Spleen (tissue), 7 donors: ENCODE measurements around the gene SOX4.

ENCODE experiments used
- POLR2AphosphoS5 ChIP-seq, 3 donors: sonication (generic); formaldehyde crosslinking; IDR thresholded peaks; one replicate each; pipeline ENCODE4 v1.5.1; 2017; ENCODE audit warnings: antibody characterized with exemption in 3 of 3
- TF ChIP-seq, protein P1 (sequence below), 11 experiments: fragments of 200-600 bp in 7 of 11; fragments of 450-650 bp in 4 of 11; sonication (generic) in 4 of 11; IDR thresholded peaks in 8 of 11; conservative IDR thresholded peaks in 3 of 11; 1 replicate in 7 of 11; 2 replicates in 4 of 11; pipeline versions ENCODE4 v1.4.0 to v1.8.0; 2016 to 2021; ENCODE audit warnings: antibody characterized with exemption in 11 of 11, inconsistent platforms in 4 of 11, mild to moderate bottlenecking in 1 of 11
- donor health status: DM: no; HTN: no; CAD: no; lungs with moderate emphysema.
- donor health status: DM: no; HTN: no; CAD: no.
- donor health status: DM: no; HTN: no; CAD: no.

DNA sequence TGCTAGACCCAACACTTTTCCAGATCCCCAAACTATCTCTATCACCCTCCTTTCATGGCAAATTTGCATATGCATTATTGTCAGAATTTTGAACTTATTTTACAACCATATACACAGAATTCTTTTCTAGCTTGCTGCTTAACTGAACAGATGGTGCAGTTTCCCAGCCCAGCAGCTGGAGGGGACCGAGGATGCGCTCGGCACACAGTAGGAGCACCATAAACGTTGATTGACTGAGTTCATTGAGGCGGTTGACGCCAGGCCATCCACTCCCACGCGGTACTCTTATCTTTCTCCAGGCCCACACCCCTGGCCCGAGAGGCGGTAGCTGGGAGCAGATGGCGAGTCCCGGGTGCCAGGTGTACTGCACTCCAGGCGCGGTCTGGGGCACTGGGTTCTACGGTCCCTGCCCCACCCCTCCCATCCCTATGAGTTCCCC, 6.8 kb upstream of the SOX4 start:
- TF ChIP-seq, protein P1, sequence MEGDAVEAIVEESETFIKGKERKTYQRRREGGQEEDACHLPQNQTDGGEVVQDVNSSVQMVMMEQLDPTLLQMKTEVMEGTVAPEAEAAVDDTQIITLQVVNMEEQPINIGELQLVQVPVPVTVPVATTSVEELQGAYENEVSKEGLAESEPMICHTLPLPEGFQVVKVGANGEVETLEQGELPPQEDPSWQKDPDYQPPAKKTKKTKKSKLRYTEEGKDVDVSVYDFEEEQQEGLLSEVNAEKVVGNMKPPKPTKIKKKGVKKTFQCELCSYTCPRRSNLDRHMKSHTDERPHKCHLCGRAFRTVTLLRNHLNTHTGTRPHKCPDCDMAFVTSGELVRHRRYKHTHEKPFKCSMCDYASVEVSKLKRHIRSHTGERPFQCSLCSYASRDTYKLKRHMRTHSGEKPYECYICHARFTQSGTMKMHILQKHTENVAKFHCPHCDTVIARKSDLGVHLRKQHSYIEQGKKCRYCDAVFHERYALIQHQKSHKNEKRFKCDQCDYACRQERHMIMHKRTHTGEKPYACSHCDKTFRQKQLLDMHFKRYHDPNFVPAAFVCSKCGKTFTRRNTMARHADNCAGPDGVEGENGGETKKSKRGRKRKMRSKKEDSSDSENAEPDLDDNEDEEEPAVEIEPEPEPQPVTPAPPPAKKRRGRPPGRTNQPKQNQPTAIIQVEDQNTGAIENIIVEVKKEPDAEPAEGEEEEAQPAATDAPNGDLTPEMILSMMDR (IDR thresholded peaks at IDR 0.05 in 8 of 11, conservative IDR thresholded peaks at IDR 0.05 in 3 of 11): no peak
- TF ChIP-seq POLR2AphosphoS5 (IDR thresholded peaks at IDR 0.05): no peak
